Measurements from ENCODE around the gene ITCH.
A peak's percentile ranks its signal among the peaks of the same experiment; 100 is the strongest.
"Not testable (repeated sequence)": the region's sequence is repeated elsewhere in the genome, so short reads cannot be mapped to it uniquely, and the experiment has no call there.

ITCH gene

GRCh38 chr20:34437330-34437986 lies 74.4 kb downstream of the ITCH start:
- Mint-ChIP-seq H3K27me3 (no peaks in the 10 kb centered on the region), H3K36me3 (peaks cover 12% of the 10 kb centered on the region), H3K4me3 (no peak overlapping the region), H3K4me1 (peaks cover 32% of the 10 kb centered on the region), H3K27ac (peak overlapping the region; percentile 28), H3K9me3 (no peaks in the 10 kb centered on the region)
- ATAC-seq, result no peak

DNA sequence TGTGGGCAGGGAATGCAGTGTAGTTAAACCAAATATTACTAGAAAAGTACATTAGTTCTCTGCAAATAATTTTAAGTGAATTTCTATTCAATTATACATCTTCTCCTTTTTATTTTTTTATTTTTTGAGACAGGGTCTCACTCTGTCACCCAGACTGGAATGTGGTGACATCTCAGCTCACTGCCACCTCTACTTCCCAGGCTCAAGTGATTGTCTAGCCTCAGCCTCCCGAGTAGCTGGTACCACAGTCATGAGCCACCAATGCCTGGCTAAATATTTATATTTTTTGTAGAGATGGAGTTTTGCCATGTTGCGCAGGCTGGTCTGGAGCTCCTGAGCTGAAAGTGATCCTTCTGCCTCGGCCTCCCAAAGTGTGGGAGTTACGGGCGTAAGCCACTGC lies 76.1 kb downstream of the ITCH start:
- Mint-ChIP-seq H3K36me3 (peaks cover 20% of the 10 kb centered on the region), H3K9me3 (no peaks in the 10 kb centered on the region), H3K4me1 (peaks cover 23% of the 10 kb centered on the region), H3K27ac (no peak overlapping the region), H3K27me3 (no peaks in the 10 kb centered on the region), H3K4me3 (no peak overlapping the region)
- ATAC-seq, result no peak

DNA sequence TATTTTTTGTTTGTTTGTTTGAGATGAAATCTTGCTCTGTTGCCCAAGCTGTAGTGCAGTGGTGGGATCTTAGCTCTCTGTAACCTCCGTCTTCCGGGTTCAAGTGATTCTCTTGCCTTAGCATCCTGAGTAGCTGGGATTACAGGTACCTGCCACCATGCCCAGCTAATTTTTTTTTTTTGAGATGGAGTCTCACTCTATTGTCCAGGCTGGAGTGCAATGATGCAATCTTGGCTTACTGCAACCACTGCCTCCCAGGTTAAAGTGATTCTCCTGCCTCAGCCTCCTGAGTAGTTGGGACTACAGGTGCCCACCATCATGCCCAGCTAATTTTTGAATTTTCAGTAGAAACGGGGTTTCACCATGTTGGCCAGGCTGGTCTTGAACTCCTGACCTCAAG lies 78.3 kb downstream of the ITCH start:
- Mint-ChIP-seq H3K36me3 (peaks cover 34% of the 10 kb centered on the region), H3K4me1 (peaks cover 21% of the 10 kb centered on the region)
- not testable (repeated sequence) for ATAC-seq, H3K27me3 Mint-ChIP-seq, H3K4me3 Mint-ChIP-seq, H3K27ac Mint-ChIP-seq, H3K9me3 Mint-ChIP-seq

DNA sequence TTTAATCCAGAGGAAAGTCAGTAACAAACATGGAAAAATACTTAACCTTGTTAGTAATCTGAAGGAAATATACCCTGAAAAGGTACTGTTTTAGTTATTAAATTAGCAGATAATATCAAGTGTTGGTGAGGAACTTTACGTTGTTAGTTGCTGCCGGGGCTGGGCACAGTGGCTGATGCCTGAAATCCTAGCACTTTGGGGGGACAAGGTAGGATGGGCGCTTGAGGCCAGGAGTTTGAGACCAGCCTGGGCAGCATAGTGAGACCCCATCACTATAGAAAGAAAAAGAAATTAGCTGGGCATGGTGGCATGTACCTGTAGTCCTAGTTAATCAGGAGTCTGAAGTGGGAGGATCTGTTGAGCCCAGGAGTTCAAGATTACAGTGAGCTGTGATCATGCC lies 80.5 kb downstream of the ITCH start:
- H3K36me3 Mint-ChIP-seq, result peaks cover 55% of the 10 kb centered on the region
- H3K4me3 Mint-ChIP-seq, result no peak overlapping the region
- peaks cover 25% of the 10 kb centered on the region for H3K4me1 Mint-ChIP-seq
- peak overlapping the region; percentile 42 for H3K27ac Mint-ChIP-seq
- no peak for ATAC-seq
- H3K9me3 Mint-ChIP-seq, result no peaks in the 10 kb centered on the region
- H3K27me3 Mint-ChIP-seq, result no peaks in the 10 kb centered on the region

GRCh38 chr20:34445177-34446065 lies 82.3 kb downstream of the ITCH start:
- no peak overlapping the region for H3K4me3 Mint-ChIP-seq
- H3K9me3 Mint-ChIP-seq, result no peaks in the 10 kb centered on the region
- H3K36me3 Mint-ChIP-seq, result peaks cover 67% of the 10 kb centered on the region
- peaks cover 25% of the 10 kb centered on the region for H3K4me1 Mint-ChIP-seq
- ATAC-seq, result no peak
- H3K27me3 Mint-ChIP-seq, result no peaks in the 10 kb centered on the region
- H3K27ac Mint-ChIP-seq, result peak overlapping the region; percentile 58

GRCh38 chr20:34448517-34448916 lies 85.4 kb downstream of the ITCH start:
- Mint-ChIP-seq H3K4me1 (peaks cover 25% of the 10 kb centered on the region), H3K27ac (no peak overlapping the region), H3K27me3 (no peaks in the 10 kb centered on the region), H3K36me3 (peaks cover 79% of the 10 kb centered on the region), H3K4me3 (no peak overlapping the region), H3K9me3 (no peaks in the 10 kb centered on the region)
- ATAC-seq, result no peak

DNA sequence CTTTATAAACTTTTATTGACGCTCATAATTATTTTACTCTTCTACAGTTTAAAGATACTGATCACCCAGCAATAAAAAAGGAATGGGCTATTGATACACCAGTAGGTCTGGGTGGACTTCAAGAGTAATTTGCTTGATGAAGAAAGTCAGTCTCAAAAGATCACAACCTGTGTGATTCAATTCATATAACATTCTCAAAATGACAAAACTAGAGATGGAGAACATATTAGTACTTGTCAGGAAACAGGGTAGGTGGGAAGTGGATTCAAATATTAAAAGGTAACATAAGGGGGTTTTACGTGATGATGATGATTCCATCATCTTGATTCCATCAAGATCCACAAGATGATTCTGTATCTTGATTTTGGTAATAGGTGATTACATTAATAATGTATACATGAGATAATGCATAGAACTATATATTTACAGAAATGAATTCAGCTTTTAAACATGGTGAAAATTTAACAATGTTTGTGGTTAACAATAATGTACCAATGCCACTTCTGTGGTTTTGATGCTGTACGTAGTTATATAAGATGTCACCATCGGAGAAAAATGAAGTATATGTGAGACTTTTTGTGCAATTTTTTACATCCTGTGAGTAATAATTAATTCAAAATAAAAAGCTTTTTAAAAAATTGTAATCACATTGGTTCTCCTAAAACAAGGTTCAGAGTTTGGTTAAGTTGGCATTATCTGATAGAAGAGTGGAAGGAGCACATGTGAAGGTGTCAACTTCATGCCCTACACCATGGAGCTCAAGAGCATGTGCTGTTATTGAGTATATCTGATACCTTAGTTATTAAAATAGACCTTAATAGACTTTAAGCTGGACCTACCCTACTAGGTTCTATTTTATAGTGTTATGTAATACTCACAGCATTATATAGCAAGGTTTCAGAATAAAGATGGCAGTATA lies 86.9 kb downstream of the ITCH start:
- H3K4me3 Mint-ChIP-seq, result no peak overlapping the region
- H3K9me3 Mint-ChIP-seq, result no peaks in the 10 kb centered on the region
- H3K27me3 Mint-ChIP-seq, result no peaks in the 10 kb centered on the region
- H3K27ac Mint-ChIP-seq, result no peak overlapping the region
- ATAC-seq, result no peak
- H3K4me1 Mint-ChIP-seq, result peaks cover 19% of the 10 kb centered on the region
- H3K36me3 Mint-ChIP-seq, result peaks cover 67% of the 10 kb centered on the region

- Mint-ChIP-seq H3K36me3 (peaks cover 44% of the 10 kb centered on the region), H3K27ac (no peak overlapping the region), H3K4me1 (no peaks in the 10 kb centered on the region), H3K27me3 (no peaks in the 10 kb centered on the region), H3K4me3 (no peak overlapping the region), H3K9me3 (no peaks in the 10 kb centered on the region)
- ATAC-seq, result no peak
Observed at GRCh38 chr20:34452281-34452982, 89.4 kb downstream of the ITCH start.

- no peaks in the 10 kb centered on the region for H3K27me3 Mint-ChIP-seq
- peaks cover 30% of the 10 kb centered on the region for H3K36me3 Mint-ChIP-seq
- no peak overlapping the region for H3K4me3 Mint-ChIP-seq
- no peak overlapping the region for H3K27ac Mint-ChIP-seq
- H3K9me3 Mint-ChIP-seq, result no peaks in the 10 kb centered on the region
- no peak for ATAC-seq
- H3K4me1 Mint-ChIP-seq, result peaks cover 4% of the 10 kb centered on the region
Observed at GRCh38 chr20:34458631-34459030, 95.6 kb downstream of the ITCH start.

DNA sequence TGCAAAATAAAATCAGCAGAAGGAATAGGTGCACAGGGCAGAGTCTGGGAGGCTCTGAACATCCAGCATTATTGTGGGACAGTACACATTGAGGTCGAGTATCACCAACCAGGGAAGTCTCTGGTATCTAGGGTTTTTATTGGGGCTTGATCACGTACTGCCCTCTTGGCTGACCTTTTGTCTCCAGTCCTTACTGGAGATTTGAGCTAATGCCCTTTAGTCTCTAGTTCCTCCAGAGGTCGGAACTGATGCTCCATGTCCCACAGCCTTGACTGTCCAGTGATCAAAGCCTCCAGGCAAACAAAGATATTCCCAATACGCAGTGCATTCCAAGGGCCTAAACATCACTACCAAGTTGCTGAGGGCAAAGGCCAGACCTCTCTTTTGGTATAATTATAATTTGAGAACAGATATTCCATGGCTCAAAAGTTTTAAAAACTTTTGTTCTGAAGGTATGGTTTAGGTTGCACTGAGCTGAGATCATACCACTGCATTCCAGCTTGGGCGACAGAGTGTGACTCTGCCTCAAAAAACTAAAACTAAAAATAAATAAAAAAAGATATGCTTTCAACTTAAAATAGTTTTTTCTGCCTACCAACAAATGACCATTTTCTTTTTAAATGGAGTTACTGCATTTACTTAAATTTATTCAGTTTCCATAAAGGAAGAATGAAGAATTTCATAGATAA lies 96.3 kb downstream of the ITCH start:
- no peak overlapping the region for H3K4me3 Mint-ChIP-seq

DNA sequence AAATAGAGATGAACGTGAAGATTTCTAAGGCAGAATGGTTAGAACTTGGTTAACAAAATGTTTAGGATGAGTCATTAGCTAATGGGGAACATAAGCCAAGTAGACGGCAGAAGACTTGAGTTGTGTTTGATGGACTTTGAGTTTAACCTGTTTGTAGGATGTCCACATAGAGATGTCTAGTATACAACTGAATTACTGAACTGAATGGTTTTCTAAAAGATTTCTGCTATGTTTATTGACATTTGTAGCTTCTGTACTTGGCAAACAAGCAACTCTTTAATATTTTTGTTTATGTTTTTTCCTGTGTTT lies 98.7 kb downstream of the ITCH start:
- H3K4me1 Mint-ChIP-seq, result peaks cover 10% of the 10 kb centered on the region
- no peak overlapping the region for H3K4me3 Mint-ChIP-seq
- H3K9me3 Mint-ChIP-seq, result no peaks in the 10 kb centered on the region
- H3K36me3 Mint-ChIP-seq, result peaks cover 56% of the 10 kb centered on the region
- no peaks in the 10 kb centered on the region for H3K27me3 Mint-ChIP-seq
- no peak overlapping the region for H3K27ac Mint-ChIP-seq
- no peak for ATAC-seq

More for the DNA sequence above, 96.3 kb downstream of the ITCH start:
- Mint-ChIP-seq H3K27ac (no peak overlapping the region), H3K4me1 (peaks cover 4% of the 10 kb centered on the region), H3K36me3 (peaks cover 37% of the 10 kb centered on the region), H3K9me3 (no peaks in the 10 kb centered on the region), H3K27me3 (no peaks in the 10 kb centered on the region)
- ATAC-seq, result no peak

GRCh38 chr20:34468951-34469350 lies 105.9 kb downstream of the ITCH start:
- H3K36me3 Mint-ChIP-seq, result peaks cover 41% of the 10 kb centered on the region
- H3K27me3 Mint-ChIP-seq, result no peaks in the 10 kb centered on the region
- no peaks in the 10 kb centered on the region for H3K9me3 Mint-ChIP-seq
- H3K27ac Mint-ChIP-seq, result no peak overlapping the region
- peaks cover 6% of the 10 kb centered on the region for H3K4me1 Mint-ChIP-seq
- H3K4me3 Mint-ChIP-seq, result no peak overlapping the region
- no peak for ATAC-seq

- no peak overlapping the region for H3K27ac Mint-ChIP-seq
- peaks cover 31% of the 10 kb centered on the region for H3K36me3 Mint-ChIP-seq
- ATAC-seq, result no peak
- no peaks in the 10 kb centered on the region for H3K9me3 Mint-ChIP-seq
- H3K27me3 Mint-ChIP-seq, result no peaks in the 10 kb centered on the region
- no peak overlapping the region for H3K4me3 Mint-ChIP-seq
- peaks cover 9% of the 10 kb centered on the region for H3K4me1 Mint-ChIP-seq
Observed at GRCh38 chr20:34472246-34472925, 109.3 kb downstream of the ITCH start.
